Right lobe of liver (tissue), 6 donors: ENCODE data around the gene KRT33B. TPM values are rescaled to one million over a fixed set of nuclear protein-coding genes. Genes with fewer than 3 reads are reported as not detected.

Experiments
- ATAC-seq, 4 donors: fragments of 200-7000 bp; cut with Tn5 transposase; one replicate each; pipeline ENCODE4 v1.9.1; 2020; ENCODE audit warnings: mild to moderate bottlenecking in 4 of 4, moderate library complexity in 4 of 4
- DNase-seq, 3 donors: peaks; one replicate each; pipeline ENCODE4 v3.0.0-alpha.2; 2020
- H3K27ac ChIP-seq, 3 donors: fragments of 200-600 bp; one replicate each; pipeline ENCODE4 v1.8.0; 2022
- H3K27me3 ChIP-seq, 2 donors: fragments of 200-600 bp; one replicate each; pipeline ENCODE4 v1.8.0; 2022
- H3K36me3 ChIP-seq, 4 donors: fragments of 200-600 bp; sonication (generic) in 1 of 4; one replicate each; pipeline versions ENCODE4 v1.5.1 to v1.8.0; 2017 to 2022; ENCODE audit warnings: control low read depth in 1 of 4
- H3K4me1 ChIP-seq, 4 donors: fragments of 200-600 bp; sonication (generic) in 1 of 4; one replicate each; pipeline versions ENCODE4 v1.5.1 to v1.8.0; 2017 to 2022; ENCODE audit warnings: control low read depth in 1 of 4
- H3K4me3 ChIP-seq, 3 donors: fragments of 200-600 bp; one replicate each; pipeline ENCODE4 v1.8.0; 2022
- H3K9me3 ChIP-seq, 4 donors: fragments of 200-600 bp; sonication (generic) in 1 of 4; one replicate each; pipeline versions ENCODE4 v1.5.1 to v1.8.0; 2017 to 2022; ENCODE audit warnings: control low read depth in 1 of 4
- POLR2A ChIP-seq: fragments of 450-650 bp; IDR thresholded peaks from one replicate; pipeline ENCODE4 v1.6.1; 2017; ENCODE audit warnings: antibody characterized with exemption, mild to moderate bottlenecking
- WGBS: methylation state at CpG from one replicate; pipeline ENCODE4 v1.1.6; 2018; ENCODE audit warnings: low coverage, low lambda C conversion rate; ENCODE audit not compliant: insufficient coverage; ENCODE audit errors: missing lambda C conversion rate; 5-methylcytosine and 5-hydroxymethylcytosine counted together
- intact Hi-C, 2 donors: fragments of 100-400 bp; cut with DNase I; formaldehyde crosslinking; loops; one replicate each; pipeline versions ENCODE4 v1.11.2 to v1.14.1; 2022
- total RNA-seq, 6 experiments: library from RNA; depleted of rRNA in 2 of 6; stranded (reverse); fragments of >200 nt in 2 of 6; fragmentation: NEBNext Ultra II Directional in 3 of 6; extraction: Animal tissue kit (Norgen Biotek cat#: 25700) in 3 of 6; gene quantifications; one replicate each; pipeline versions ENCODE4 v1.1.0 to v1.2.4, GENCODE V29; 2016 to 2023
- TF ChIP-seq, protein P1 (sequence below), 4 donors: fragments of 200-600 bp in 3 of 4; fragments of 450-650 bp in 1 of 4; IDR thresholded peaks; one replicate each; pipeline versions ENCODE4 v1.5.1 to v1.8.0; 2016 to 2022; ENCODE audit warnings: antibody characterized with exemption in 4 of 4, mild to moderate bottlenecking in 2 of 4
- donor health status: DM: no; HTN: yes; CAD: no.
- donor health status: DM: no; HTN: no; CAD: no.
- donor health status: DM: no; HTN: no; CAD: no.
- donor health status: DM: no; HTN: yes; CAD: no.
- donor health status: DM: no; HTN: yes; CAD: no.

Gene KRT33B
- total RNA-seq, 6 experiments from 2014 or later, result not detected

DNA sequence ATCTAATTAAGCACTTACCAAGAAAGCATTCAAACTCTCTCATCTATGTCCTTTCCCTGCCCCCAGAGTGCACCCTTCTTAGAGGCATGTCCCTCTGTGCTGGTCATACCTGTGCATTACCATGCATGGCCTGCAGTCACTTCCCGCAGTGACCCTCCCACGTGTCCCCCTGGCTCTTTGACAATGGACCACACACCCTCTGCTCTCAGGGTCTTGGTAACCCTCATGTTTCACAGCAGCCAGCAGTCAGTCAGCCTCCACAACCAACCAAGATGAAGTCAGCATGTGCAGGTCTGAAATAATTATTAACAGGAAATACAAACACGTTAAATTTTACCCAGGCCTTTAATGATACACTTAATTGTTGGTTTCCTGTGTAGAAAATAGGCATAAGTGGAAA is 29.1 kb downstream of the KRT33B start:
- Histone ChIP-seq H3K27ac (no peak overlapping the region), H3K4me1 (no peaks in the 10 kb centered on the region), H3K36me3 (no peaks in the 10 kb centered on the region), H3K9me3 (no peaks in the 10 kb centered on the region), H3K4me3 (no peak overlapping the region), H3K27me3 (no peaks in the 10 kb centered on the region)
- TF ChIP-seq, protein P1, sequence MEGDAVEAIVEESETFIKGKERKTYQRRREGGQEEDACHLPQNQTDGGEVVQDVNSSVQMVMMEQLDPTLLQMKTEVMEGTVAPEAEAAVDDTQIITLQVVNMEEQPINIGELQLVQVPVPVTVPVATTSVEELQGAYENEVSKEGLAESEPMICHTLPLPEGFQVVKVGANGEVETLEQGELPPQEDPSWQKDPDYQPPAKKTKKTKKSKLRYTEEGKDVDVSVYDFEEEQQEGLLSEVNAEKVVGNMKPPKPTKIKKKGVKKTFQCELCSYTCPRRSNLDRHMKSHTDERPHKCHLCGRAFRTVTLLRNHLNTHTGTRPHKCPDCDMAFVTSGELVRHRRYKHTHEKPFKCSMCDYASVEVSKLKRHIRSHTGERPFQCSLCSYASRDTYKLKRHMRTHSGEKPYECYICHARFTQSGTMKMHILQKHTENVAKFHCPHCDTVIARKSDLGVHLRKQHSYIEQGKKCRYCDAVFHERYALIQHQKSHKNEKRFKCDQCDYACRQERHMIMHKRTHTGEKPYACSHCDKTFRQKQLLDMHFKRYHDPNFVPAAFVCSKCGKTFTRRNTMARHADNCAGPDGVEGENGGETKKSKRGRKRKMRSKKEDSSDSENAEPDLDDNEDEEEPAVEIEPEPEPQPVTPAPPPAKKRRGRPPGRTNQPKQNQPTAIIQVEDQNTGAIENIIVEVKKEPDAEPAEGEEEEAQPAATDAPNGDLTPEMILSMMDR (IDR thresholded peaks at IDR 0.05), result no peak
- no peak for TF ChIP-seq POLR2A
- DNase-seq (no peak), ATAC-seq (no peak)
- 29% methylated on average over 3 of the region's 3 CpGs for WGBS
- intact Hi-C loops, result no loop called here

DNA sequence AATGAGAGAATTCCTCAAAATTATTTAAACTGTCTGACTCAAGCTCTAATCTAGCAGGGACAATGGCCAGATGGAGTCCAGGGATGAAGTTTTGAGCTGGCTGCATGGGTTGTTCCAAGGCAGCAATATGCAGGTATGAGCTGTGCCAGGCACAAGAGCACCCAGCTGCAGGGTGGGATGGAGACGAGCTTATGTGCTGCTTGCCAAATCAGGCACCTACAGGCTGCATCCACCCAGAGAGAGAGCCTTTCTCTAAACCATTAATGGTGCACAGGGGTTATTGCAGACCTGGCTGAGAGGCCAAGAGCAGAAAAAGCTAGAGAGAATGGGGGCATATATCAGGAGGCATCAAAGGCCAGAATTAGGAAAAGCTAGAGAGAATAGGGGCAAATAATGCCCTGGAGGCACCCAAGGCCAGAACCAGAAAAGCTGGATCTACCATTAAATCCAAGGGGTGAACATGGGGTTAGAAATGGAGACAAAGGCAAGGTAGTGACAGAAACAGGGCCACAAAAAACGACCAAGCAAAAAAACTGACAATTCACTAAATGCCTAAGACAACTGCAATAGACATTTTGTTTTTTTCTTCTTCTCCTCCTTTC is 29.9 kb downstream of the KRT33B start:
- TF ChIP-seq, protein P1 (IDR thresholded peaks at IDR 0.05), result no peak
- no peak for TF ChIP-seq POLR2A

DNA sequence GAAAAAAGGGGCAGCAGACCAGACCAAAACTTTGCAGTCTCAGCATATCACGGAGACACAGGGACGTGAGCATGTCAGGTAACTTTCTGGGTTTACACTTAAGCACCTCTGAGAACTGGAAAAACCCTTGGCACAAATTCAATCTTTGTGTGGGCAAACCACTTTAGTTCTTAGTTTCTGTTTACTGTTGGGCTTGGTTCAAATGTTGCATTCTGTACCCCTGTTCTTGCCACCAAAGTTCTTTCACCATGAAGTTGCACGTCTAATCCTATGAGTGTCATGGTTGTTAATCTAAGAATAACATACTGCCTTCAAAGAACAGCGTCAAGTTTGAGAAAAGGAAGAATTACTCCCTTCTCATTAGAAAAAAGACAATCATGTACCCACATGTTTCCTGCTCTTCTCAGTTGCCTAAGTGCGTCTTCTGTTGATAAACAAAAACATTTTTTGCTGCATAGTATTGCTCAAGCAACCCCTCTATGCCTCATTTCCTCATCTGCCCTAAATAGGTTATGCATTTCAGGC is 30.6 kb downstream of the KRT33B start:
- Histone ChIP-seq H3K4me1 (no peaks in the 10 kb centered on the region), H3K27me3 (no peaks in the 10 kb centered on the region), H3K9me3 (no peaks in the 10 kb centered on the region), H3K27ac (no peak overlapping the region), H3K36me3 (no peaks in the 10 kb centered on the region), H3K4me3 (no peak overlapping the region)
- 42% methylated on average over 5 of the region's 5 CpGs for WGBS
- TF ChIP-seq, protein P1 (IDR thresholded peaks at IDR 0.05), result no peak
- TF ChIP-seq POLR2A, result no peak
- DNase-seq (no peak), ATAC-seq (no peak)
- intact Hi-C loops, result no loop called here

More for the DNA sequence above, 29.9 kb downstream of the KRT33B start:
- Histone ChIP-seq H3K4me1 (no peaks in the 10 kb centered on the region), H3K4me3 (no peak overlapping the region), H3K27me3 (no peaks in the 10 kb centered on the region), H3K9me3 (no peaks in the 10 kb centered on the region), H3K27ac (no peak overlapping the region), H3K36me3 (no peaks in the 10 kb centered on the region)
- ATAC-seq, result no peak
- 17% methylated on average over 2 of the region's 2 CpGs for WGBS
- intact Hi-C loops, result no loop called here
- DNase-seq, result no peak

DNA sequence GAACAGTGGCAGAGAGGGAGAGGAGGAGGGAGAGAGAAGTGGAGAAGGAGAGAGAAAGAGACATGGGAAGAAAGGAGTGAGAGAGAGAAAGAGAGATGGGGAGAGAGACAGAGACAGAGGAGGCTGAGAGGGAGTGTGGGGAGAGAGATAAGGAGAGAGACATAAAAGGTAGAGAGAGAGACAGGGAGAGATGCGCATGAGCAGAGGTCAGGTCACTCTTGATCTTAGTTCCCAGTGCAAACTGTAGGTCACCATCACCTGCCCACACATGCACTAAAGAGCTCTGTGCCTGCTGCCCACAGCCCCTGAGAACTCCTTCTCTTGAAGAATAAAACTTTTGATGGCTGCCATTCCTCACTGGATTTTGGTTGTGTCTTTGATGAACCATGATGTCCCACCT is 33.9 kb downstream of the KRT33B start:
- ATAC-seq, result no peak
- no peak for DNase-seq
- no peaks in the 10 kb centered on the region for H3K4me1 ChIP-seq
- no peaks in the 10 kb centered on the region for H3K9me3 ChIP-seq
- H3K4me3 ChIP-seq, result no peak overlapping the region
- intact Hi-C loops, result no loop called here
- no peaks in the 10 kb centered on the region for H3K27me3 ChIP-seq
- WGBS, result no CpG with 5 or more reads among the region's 1 CpG
- H3K36me3 ChIP-seq, result no peaks in the 10 kb centered on the region
- no peak overlapping the region for H3K27ac ChIP-seq
- TF ChIP-seq POLR2A, result no peak
- TF ChIP-seq, protein P1 (IDR thresholded peaks at IDR 0.05), result no peak
